ENCODE results near the gene RYR3.

RYR3 gene

GRCh38 chr15:33699691-33700447, 389.1 kb downstream of the RYR3 start:
- DNase-seq (ENCODE audit: low read depth in 2 of 2, low spot score in 1 of 2), result no peak

- peak; percentile 8 to 22 for DNase-seq (ENCODE audit: low read depth in 2 of 2, low spot score in 1 of 2)
These were observed 390.0 kb downstream of the RYR3 start for GRCh38 chr15:33700695-33701303.

GRCh38 chr15:33701304-33701696, 390.5 kb downstream of the RYR3 start:
- no peak for DNase-seq (ENCODE audit: low read depth in 2 of 2, low spot score in 1 of 2)

GRCh38 chr15:33706173-33706572, 395.4 kb downstream of the RYR3 start:
- DNase-seq (ENCODE audit: low read depth in 2 of 2, low spot score in 1 of 2), result no peak

- no peak for DNase-seq (ENCODE audit: low read depth in 2 of 2, low spot score in 1 of 2)
These were observed 400.0 kb downstream of the RYR3 start for GRCh38 chr15:33710748-33711147.

GRCh38 chr15:33716025-33716424, 405.3 kb downstream of the RYR3 start:
- no peak for DNase-seq (ENCODE audit: low read depth in 2 of 2, low spot score in 1 of 2)

- DNase-seq (ENCODE audit: low read depth in 2 of 2, low spot score in 1 of 2), result no peak
These were observed 410.2 kb downstream of the RYR3 start for GRCh38 chr15:33720952-33721351.

GRCh38 chr15:33722005-33722672, 411.4 kb downstream of the RYR3 start:
- no peak for DNase-seq (ENCODE audit: low read depth in 2 of 2, low spot score in 1 of 2)

GRCh38 chr15:33722673-33723015, 411.9 kb downstream of the RYR3 start:
- no peak for DNase-seq (ENCODE audit: low read depth in 2 of 2, low spot score in 1 of 2)

- no peak for DNase-seq (ENCODE audit: low read depth in 2 of 2, low spot score in 1 of 2)
These were observed 413.7 kb downstream of the RYR3 start for GRCh38 chr15:33724321-33725036.

- DNase-seq (ENCODE audit: low read depth in 2 of 2, low spot score in 1 of 2), result no peak
These were observed 418.9 kb downstream of the RYR3 start for GRCh38 chr15:33729653-33730052.

- DNase-seq (ENCODE audit: low read depth in 2 of 2, low spot score in 1 of 2), result no peak
These were observed 420.0 kb downstream of the RYR3 start for GRCh38 chr15:33730815-33731214.

- no peak for DNase-seq (ENCODE audit: low read depth in 2 of 2, low spot score in 1 of 2)
These were observed 424.4 kb downstream of the RYR3 start for GRCh38 chr15:33735143-33735542.

- DNase-seq (ENCODE audit: low read depth in 2 of 2, low spot score in 1 of 2), result no peak
These were observed 425.0 kb downstream of the RYR3 start for GRCh38 chr15:33735637-33736247.

- DNase-seq (ENCODE audit: low read depth in 2 of 2, low spot score in 1 of 2), result peak in 1 of 2 donors; percentile 2
These were observed 427.2 kb downstream of the RYR3 start for GRCh38 chr15:33737687-33738601.

- DNase-seq (ENCODE audit: low read depth in 2 of 2, low spot score in 1 of 2), result no peak
These were observed 428.3 kb downstream of the RYR3 start for GRCh38 chr15:33738941-33739664.

- no peak for DNase-seq (ENCODE audit: low read depth in 2 of 2, low spot score in 1 of 2)
These were observed 431.5 kb downstream of the RYR3 start for GRCh38 chr15:33742306-33742705.

- no peak for DNase-seq (ENCODE audit: low read depth in 2 of 2, low spot score in 1 of 2)
These were observed 432.0 kb downstream of the RYR3 start for GRCh38 chr15:33742800-33743199.

GRCh38 chr15:33746203-33746602, 435.4 kb downstream of the RYR3 start:
- DNase-seq (ENCODE audit: low read depth in 2 of 2, low spot score in 1 of 2), result no peak

GRCh38 chr15:33753012-33753411, 442.2 kb downstream of the RYR3 start:
- no peak for DNase-seq (ENCODE audit: low read depth in 2 of 2, low spot score in 1 of 2)
